ENCODE results near the gene TMF1.

Gene TMF1

GRCh38 chr3:69012100-69012799 lies 39.9 kb downstream of the TMF1 start:
- no peak for DNase-seq

- no peak for DNase-seq
These were observed 40.9 kb downstream of the TMF1 start for GRCh38 chr3:69011096-69011730.

- no peak for DNase-seq
These were observed 42.3 kb downstream of the TMF1 start for GRCh38 chr3:69009559-69010410.

DNA sequence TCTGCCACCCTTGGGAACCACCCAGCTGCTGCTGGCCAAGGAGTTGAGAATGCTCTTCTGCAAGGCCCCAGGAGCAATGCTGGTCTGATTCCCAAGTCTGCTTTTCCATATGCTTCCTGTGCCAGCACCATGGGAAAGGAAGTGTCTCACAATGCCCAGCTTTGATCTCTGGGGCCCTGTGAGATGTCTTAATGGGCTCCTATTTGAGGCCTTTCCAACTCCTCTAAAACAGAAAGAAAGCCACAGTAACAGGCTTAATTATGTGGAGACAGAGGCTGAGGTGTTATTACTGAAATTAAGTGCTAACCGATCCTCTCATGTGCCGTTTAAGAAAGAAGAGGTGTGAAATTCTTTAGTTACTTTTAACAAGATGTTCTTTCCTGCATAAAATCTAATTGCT lies 43.2 kb downstream of the TMF1 start:
- DNase-seq, result no peak

GRCh38 chr3:69005791-69006482 lies 46.2 kb downstream of the TMF1 start:
- no peak for DNase-seq

GRCh38 chr3:69005071-69005790 lies 46.9 kb downstream of the TMF1 start:
- no peak for DNase-seq

GRCh38 chr3:69004138-69004537 lies 48.0 kb downstream of the TMF1 start:
- no peak for DNase-seq

DNA sequence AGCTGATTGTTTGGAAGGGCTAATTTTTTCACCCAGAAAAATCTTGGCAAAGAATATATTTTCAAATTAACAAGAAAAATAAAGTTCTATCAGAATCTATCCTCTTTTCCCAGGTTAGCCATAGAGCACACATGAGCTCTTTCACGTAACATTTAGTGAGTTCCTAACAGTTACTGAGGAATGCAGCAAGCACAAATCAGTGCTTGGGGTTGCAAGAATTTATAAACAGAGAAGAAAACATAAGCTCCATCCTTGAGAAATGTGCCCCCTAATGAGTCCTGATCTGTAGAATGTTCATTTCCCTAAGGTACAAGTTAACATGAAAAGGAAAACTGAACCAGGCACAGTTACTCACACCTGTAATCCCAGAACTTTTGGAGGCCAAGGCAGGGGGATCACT lies 52.5 kb downstream of the TMF1 start:
- no peak for DNase-seq

DNA sequence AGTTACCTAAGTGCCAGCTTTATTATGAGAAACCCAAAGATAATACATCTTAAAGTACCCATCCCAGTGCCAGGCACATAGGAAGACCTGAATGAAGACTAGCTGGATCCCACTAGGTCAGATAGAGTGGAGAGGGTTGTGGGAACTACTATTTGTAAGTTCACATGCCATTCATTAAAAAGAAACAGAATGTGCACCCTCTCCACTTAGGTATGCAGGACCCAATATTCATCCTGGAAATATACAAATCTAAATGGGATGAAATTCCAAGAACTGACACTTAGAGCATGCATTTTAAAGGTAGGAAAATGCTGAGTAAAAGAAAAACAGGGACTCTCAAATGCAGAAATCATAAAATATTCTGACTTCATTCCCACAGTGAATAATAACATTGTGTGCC lies 53.0 kb downstream of the TMF1 start:
- no peak for DNase-seq

- DNase-seq, result no peak
These were observed 54.2 kb downstream of the TMF1 start for GRCh38 chr3:68997887-68998286.

GRCh38 chr3:68996356-68996995 lies 55.7 kb downstream of the TMF1 start:
- peak; percentile 56 for DNase-seq

DNA sequence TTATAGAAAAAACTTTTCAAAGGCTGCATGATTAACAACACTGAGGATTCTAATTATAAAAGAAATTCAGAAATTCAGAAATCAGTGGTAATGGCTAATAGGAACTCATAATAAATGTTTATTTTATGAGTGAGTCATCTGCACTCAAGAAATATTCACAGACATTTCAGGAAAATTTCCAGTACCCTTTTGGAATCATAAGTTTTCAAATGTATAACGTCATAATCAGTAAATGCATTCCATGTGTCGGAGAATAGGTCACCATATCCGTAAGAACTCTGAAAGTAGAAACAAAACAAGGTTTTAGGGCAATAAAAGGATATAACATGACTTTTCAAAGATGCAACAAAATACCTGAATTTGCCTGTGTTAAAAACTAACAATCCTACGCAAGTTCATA lies 63.4 kb downstream of the TMF1 start:
- no peak for DNase-seq

DNA sequence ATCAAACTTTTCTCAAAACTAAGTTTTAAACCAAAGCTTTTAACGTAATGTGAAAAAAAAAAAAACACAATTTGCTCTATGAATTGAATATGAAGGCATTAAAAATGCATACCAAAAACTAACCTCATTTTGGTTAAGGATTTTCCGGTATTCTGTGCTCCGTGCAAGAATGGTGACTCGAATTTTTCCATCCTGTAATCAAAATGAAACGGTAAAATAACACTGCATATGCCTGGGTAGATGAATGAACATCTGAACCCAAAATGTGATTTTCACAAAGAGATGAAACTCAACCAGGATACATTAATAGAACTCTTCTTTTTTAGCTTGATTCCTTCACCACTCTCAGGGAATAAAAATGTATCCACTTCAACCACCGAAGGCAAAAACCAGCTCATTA lies 64.8 kb downstream of the TMF1 start:
- no peak for DNase-seq

DNA sequence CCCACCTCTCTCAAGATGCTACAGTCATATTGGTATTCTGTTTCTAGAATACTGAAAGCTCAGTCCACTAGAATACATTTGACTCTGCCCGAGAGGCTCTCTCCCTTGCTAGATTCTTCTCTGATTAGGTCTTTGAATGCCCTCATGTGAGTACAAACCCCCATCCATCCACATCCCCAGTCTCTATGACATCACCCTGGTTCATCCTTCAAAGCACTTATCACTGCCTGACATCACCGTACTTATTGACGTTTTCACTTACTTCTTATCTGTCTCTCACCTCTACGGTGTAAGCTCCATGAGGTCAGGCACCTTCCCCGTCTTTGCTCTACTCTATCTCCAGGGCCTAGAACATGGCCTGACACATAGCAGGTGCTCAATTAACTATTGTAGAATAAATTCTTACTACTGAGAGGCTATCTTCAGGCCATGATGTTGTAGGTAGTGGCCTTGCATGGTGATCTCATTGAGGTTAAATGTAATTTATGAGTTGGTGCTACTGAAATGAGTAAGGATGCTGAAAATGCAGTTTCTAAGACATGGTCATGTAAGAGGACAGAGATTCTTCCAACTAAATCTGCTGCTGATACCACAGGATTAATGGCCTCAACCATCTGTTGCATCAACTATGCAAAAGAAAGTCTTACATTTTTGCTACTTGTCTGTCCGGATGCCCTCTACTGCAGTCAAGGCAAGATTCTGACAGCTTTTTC lies 65.5 kb downstream of the TMF1 start:
- no peak for DNase-seq

DNA sequence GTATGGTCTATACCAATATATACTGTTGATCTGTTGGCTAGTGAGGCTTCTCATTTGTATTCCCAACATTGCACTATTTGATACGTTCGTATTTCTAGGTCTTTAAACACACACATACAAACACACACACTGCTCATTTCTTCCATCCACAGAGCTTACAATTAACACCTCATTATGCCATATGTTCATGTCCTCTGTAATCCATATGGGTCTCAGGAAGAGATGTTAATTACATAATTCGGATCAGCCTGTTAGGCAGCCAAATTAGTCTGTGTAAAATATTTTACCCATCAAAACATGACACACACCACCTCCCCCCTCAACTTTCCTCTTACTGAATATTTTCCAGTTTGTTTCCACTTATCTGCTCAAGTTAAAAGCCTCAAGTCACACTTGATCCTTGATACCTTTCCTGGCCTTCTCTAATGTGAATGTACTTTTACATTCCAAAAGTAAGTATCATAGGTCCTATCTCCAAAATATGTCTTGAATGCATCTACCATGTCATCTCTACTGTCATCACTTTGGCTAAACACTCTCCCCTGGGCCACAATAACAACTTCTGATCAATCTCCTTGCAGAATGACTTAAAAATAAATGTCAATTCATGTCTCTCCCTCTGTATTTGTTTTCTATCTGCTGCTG lies 66.9 kb downstream of the TMF1 start:
- no peak for DNase-seq

DNA sequence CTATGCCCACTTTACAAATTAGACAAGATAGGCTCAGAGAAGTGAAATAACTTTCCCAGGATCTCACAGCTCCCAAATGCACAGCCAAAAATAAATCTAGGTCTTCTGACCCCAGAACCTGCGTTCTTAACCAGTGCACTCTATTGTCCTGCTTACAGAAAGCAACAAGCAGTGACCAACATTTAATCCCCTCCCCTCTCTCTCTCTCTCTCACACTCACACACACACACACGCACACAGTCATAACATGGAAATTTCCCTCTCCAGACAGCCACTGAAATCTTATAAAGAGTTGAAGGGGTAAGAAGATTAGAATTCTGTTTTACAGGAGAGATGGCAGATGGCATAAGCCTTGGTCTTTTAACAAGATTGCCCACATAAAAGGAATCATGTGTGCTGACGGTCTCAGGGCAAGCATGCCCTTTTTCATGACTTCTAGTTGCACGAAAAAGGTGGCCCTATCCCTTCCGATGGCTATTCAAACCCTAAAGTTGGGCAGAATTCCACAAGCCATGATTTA lies 68.1 kb downstream of the TMF1 start:
- DNase-seq, result no peak

- DNase-seq, result no peak
These were observed 74.5 kb downstream of the TMF1 start for GRCh38 chr3:68977486-68978167.

DNA sequence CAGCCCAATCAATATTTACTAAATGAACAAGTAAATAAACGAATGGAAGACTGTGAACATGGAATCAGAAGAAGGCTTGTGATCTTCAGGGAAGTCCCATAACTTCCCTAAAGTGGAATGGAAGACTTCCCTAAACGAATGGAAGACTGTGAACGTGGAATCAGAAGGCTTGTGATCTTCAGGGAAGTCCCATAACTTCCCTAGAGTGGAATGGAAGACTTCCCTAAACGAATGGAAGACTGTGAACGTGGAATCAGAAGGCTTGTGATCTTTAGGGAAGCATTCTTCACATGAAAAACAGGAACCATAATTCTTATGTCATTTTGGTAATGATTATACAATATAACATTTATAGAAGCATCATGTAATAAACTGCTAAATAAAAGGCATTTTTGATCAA lies 77.4 kb downstream of the TMF1 start:
- DNase-seq, result no peak

DNA sequence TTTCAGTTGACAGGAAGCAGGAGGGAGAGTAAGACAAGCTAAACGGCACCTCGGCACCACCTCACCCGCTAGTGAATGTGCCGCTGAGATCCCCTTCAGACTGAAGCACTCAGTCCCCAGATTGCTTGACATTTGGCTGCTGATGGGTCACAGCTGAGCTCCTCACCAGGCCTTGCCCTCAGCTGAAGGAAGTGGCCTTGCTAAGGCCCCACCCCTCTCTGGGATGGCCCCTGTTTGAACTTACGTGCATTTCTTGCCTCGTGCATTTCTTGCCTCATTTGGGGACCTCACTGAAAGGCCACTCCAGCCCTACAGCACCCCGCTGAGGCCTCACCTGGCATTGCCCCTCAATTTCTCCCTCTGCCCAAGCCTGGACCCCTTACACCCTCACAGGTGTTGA lies 78.5 kb downstream of the TMF1 start:
- DNase-seq, result no peak

GRCh38 chr3:68972358-68972979 lies 79.7 kb downstream of the TMF1 start:
- DNase-seq, result peak; percentile 50

All from NCI-H2171 treated with DMSO at 0.1 percent for 48 hours (cell line).